Transverse colon (tissue), 4 donors: ENCODE results near the gene RAD23B.

Experiments used
- EP300 ChIP-seq: sonication (generic); formaldehyde crosslinking; IDR thresholded peaks from one replicate; pipeline ENCODE4 v1.6.1; 2017; ENCODE audit warnings: antibody characterized with exemption, low read depth
- POLR2A ChIP-seq: fragments of 450-650 bp; IDR thresholded peaks from one replicate; pipeline ENCODE4 v1.6.1; 2016; ENCODE audit warnings: antibody characterized with exemption, mild to moderate bottlenecking, moderate library complexity
- POLR2AphosphoS5 ChIP-seq, 3 donors: sonication (generic); formaldehyde crosslinking; IDR thresholded peaks; one replicate each; pipeline ENCODE4 v1.6.1; 2016; ENCODE audit warnings: antibody characterized with exemption in 3 of 3
- TF ChIP-seq, protein P1 (sequence below), 5 experiments: fragments of 200-600 bp in 3 of 5; fragments of 450-650 bp in 2 of 5; sonication (generic) in 3 of 5; IDR thresholded peaks; 1 replicate in 2 of 5; 2 replicates in 3 of 5; pipeline ENCODE4 v1.5.1; 2016 to 2017; ENCODE audit warnings: antibody characterized with exemption in 5 of 5, inconsistent platforms in 3 of 5, mild to moderate bottlenecking in 2 of 5, moderate library complexity in 1 of 5

DNA sequence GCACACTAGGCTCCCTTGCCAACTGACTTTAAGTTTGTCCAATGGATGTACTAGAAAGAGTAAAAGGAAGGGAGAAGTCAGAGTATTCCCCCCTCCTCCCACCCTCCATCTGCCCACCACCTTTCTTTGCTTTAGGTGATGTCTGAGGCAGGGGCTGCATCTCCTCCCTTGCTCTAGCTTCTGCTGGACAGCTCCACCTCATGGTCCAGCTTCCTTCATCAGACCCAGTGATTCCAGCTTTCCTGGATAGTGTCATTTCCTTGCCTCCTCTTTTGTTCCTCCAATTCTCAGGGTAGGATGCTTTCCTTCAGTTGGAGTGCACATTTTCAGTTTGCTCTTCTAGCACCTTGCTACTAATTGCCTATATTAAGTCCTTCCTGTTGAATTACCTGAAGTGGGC, 67.4 kb downstream of the RAD23B start:
- TF ChIP-seq, protein P1, sequence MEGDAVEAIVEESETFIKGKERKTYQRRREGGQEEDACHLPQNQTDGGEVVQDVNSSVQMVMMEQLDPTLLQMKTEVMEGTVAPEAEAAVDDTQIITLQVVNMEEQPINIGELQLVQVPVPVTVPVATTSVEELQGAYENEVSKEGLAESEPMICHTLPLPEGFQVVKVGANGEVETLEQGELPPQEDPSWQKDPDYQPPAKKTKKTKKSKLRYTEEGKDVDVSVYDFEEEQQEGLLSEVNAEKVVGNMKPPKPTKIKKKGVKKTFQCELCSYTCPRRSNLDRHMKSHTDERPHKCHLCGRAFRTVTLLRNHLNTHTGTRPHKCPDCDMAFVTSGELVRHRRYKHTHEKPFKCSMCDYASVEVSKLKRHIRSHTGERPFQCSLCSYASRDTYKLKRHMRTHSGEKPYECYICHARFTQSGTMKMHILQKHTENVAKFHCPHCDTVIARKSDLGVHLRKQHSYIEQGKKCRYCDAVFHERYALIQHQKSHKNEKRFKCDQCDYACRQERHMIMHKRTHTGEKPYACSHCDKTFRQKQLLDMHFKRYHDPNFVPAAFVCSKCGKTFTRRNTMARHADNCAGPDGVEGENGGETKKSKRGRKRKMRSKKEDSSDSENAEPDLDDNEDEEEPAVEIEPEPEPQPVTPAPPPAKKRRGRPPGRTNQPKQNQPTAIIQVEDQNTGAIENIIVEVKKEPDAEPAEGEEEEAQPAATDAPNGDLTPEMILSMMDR (IDR thresholded peaks at IDR 0.05), result no peak
- TF ChIP-seq EP300 (no peak), POLR2A (no peak), POLR2AphosphoS5 (IDR thresholded peaks at IDR 0.05) (no peak)
